Measurements from ENCODE around the gene NFKBIZ.

- TF ChIP-seq, protein P1, sequence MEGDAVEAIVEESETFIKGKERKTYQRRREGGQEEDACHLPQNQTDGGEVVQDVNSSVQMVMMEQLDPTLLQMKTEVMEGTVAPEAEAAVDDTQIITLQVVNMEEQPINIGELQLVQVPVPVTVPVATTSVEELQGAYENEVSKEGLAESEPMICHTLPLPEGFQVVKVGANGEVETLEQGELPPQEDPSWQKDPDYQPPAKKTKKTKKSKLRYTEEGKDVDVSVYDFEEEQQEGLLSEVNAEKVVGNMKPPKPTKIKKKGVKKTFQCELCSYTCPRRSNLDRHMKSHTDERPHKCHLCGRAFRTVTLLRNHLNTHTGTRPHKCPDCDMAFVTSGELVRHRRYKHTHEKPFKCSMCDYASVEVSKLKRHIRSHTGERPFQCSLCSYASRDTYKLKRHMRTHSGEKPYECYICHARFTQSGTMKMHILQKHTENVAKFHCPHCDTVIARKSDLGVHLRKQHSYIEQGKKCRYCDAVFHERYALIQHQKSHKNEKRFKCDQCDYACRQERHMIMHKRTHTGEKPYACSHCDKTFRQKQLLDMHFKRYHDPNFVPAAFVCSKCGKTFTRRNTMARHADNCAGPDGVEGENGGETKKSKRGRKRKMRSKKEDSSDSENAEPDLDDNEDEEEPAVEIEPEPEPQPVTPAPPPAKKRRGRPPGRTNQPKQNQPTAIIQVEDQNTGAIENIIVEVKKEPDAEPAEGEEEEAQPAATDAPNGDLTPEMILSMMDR (conservative IDR thresholded peaks at IDR 0.05; ENCODE audit: low read depth, low read length): no peak
- TF ChIP-seq EZH2 (IDR thresholded peaks at IDR 0.05; ENCODE audit: low read length, unreplicated experiment): no peak
Measured at GRCh38 chr3:101842935-101843330, 6.4 kb upstream of the NFKBIZ start.

Measured in PC-3 (cell line).